Measurements from ENCODE around the gene DKKL1.
A peak's percentile ranks its signal among the peaks of the same experiment; 100 is the strongest.
"Not testable (repeated sequence)": the region's sequence is repeated elsewhere in the genome, so short reads cannot be mapped to it uniquely, and the experiment has no call there.

Gene DKKL1

GRCh38 chr19:49364083-49364737 lies 533 bp downstream of the DKKL1 start:
- Histone ChIP-seq H3K27me3 (ENCODE audit: insufficient read depth, low read length) (no peaks in the 10 kb centered on the region), H3K36me3 (ENCODE audit: insufficient read depth, low read length) (peaks cover 5% of the 10 kb centered on the region), H3K27ac (ENCODE audit: low read depth, low read length) (peak overlapping the region; percentile 63), H3K9ac (ENCODE audit: low read depth, low read length) (no peak overlapping the region), H3K4me1 (ENCODE audit: insufficient read depth, low read length) (peaks cover 5% of the 10 kb centered on the region), H3K9me3 (ENCODE audit: insufficient read depth, low read depth, low read length) (peaks cover 12% of the 10 kb centered on the region), H3K4me3 (ENCODE audit: low read length) (peak overlapping the region; percentile 38)
- WGBS = 83% methylated on average over 26 of the region's 27 CpGs

DNA sequence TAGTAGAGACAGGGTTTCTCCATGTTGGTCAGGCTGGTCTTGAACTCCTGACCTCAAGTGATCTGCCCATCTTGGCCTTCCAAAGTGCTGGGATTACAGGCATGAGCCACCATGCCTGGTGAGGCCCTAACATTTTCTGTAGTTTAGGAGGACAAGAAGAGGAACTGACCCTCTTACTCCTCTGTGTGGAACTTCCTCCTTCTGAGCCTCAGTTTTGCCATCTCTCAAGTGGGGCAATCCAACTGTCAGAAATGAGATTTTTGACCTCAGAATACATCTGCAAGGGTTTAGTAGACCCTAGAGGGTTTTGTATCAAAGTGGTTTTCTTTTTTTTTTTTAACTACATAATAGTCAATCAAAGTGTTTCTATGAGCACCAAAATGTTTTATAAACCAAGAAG lies 2.4 kb downstream of the DKKL1 start:
- Histone ChIP-seq H3K4me1 (ENCODE audit: insufficient read depth, low read length) (no peaks in the 10 kb centered on the region; the same call in 1 of the 2 replicates), H3K27me3 (ENCODE audit: insufficient read depth, low read length) (no peaks in the 10 kb centered on the region), H3K27ac (ENCODE audit: low read depth, low read length) (no peak overlapping the region), H3K36me3 (ENCODE audit: insufficient read depth, low read length) (no peaks in the 10 kb centered on the region), H3K9me3 (ENCODE audit: insufficient read depth, low read depth, low read length) (peaks cover 29% of the 10 kb centered on the region), H3K4me3 (ENCODE audit: low read length) (no peak overlapping the region), H3K9ac (ENCODE audit: low read depth, low read length) (no peak overlapping the region)

DNA sequence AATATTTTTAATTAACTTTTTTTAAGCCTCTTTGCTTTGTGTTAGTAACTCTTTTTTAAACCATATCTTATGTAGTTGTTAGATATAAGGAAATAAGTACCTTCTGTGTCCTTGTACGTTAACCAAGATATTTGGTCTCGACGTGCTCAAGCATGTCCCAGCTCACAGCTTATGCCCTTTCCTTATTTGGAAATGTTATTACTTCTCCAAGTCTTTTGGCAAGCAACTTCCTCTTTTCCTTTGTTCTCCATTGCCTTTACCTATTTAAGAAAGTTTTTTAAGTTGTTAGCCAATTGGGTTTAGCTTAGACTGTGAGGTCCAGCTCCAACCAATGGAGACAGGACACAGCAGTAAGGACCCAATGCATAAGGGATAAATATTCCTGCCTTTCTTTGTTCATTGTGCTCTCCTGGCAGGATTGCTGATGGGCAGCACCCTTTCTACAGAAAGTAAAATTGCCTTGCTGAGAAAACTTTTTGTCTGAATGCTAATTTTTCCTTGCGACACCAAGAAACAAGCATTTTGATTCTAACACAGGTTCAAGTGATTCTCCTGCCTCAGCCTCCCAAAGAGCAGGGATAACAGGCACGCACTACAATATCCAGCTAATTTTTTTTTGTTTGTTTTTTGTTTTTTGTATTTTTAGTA lies 5.2 kb downstream of the DKKL1 start:
- Histone ChIP-seq H3K4me3 (ENCODE audit: low read length) (no peak overlapping the region), H3K27ac (ENCODE audit: low read depth, low read length) (no peak overlapping the region), H3K4me1 (ENCODE audit: insufficient read depth, low read length) (no peaks in the 10 kb centered on the region; the same call in 1 of the 2 replicates), H3K9ac (ENCODE audit: low read depth, low read length) (no peak overlapping the region), H3K9me3 (ENCODE audit: insufficient read depth, low read depth, low read length) (peaks cover 29% of the 10 kb centered on the region), H3K27me3 (ENCODE audit: insufficient read depth, low read length) (no peaks in the 10 kb centered on the region), H3K36me3 (ENCODE audit: insufficient read depth, low read length) (no peaks in the 10 kb centered on the region)
- 82% methylated on average over 5 of the region's 5 CpGs for WGBS

DNA sequence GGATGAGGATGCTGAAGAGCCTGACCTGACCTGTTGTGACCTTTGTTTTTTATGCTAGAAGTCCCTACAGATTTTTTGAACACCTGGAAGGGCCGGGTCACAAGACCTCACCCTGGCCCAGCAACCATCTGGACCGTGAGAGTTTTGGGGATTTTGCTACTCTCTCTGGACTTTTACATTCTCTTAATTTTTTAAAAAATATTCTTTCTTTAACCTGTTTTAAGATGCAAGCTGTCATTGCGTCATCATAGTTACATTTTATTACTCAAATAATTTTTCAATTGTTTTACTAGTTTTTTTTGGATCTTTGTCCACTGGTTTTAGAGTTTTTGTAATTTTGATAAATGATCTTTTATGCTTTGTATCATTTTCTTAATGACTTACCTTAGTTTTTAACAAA lies 7.5 kb downstream of the DKKL1 start:
- no peaks in the 10 kb centered on the region for H3K4me1 ChIP-seq (ENCODE audit: insufficient read depth, low read length)
- H3K9me3 ChIP-seq (ENCODE audit: insufficient read depth, low read depth, low read length) = peaks cover 29% of the 10 kb centered on the region
- 90% methylated on average over 2 of the region's 3 CpGs for WGBS
- no peak overlapping the region for H3K4me3 ChIP-seq (ENCODE audit: low read length)
- H3K9ac ChIP-seq (ENCODE audit: low read depth, low read length) = no peak overlapping the region
- no peaks in the 10 kb centered on the region for H3K36me3 ChIP-seq (ENCODE audit: insufficient read depth, low read length)
- no peaks in the 10 kb centered on the region for H3K27me3 ChIP-seq (ENCODE audit: insufficient read depth, low read length)
- H3K27ac ChIP-seq (ENCODE audit: low read depth, low read length) = no peak overlapping the region

DNA sequence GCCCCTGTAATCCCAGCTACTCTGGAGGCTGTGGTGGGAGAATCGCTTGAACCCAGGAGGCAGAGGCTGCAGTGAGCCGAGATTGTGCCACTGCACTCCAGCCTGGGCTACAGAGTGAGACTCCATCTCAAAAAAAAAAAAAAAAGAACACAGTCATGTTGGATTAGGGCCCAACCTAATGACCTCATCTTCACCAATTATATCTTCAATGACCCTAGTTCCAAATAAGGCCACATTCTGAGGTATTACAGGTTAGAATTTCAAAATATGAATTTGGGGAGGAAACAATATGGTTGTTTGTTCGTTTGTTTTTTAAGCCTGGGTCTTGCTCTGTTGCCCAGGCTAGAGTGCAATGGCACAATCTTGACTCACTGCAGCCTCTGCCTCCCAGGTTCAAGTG lies 9.5 kb downstream of the DKKL1 start:
- WGBS = 84% methylated on average over 3 of the region's 3 CpGs
- H3K27me3 ChIP-seq (ENCODE audit: insufficient read depth, low read length); H3K27ac ChIP-seq (ENCODE audit: low read depth, low read length); H3K4me1 ChIP-seq (ENCODE audit: insufficient read depth, low read length); H3K4me3 ChIP-seq (ENCODE audit: low read length); H3K9ac ChIP-seq (ENCODE audit: low read depth, low read length); H3K36me3 ChIP-seq (ENCODE audit: insufficient read depth, low read length): not testable (repeated sequence)
- peaks cover 27% of the 10 kb centered on the region for H3K9me3 ChIP-seq (ENCODE audit: insufficient read depth, low read depth, low read length)

DNA sequence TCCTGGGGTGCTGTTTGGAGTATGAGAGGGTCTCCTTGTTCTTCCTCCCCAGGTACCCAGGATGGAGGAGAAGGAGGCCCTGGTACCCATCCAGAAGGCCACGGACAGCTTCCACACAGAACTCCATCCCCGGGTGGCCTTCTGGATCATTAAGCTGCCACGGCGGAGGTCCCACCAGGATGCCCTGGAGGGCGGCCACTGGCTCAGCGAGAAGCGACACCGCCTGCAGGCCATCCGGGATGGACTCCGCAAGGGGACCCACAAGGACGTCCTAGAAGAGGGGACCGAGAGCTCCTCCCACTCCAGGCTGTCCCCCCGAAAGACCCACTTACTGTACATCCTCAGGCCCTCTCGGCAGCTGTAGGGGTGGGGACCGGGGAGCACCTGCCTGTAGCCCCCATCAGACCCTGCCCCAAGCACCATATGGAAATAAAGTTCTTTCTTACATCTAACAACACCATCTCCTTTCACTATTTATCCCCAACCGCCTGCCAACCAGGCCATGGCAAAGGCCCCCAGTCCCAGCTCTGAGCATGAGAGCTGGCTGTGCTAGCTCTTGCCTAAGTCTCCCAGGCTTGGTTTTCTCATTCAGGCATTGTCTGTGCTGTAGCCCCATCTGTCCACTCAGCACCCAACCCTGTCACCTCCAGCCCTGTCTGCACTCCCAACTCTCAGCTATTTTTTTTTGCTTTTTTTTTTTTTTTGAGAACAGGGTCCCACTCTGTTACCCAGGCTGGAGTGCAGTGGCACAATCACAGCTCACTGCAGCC lies 11.2 kb downstream of the DKKL1 start:
- no peaks in the 10 kb centered on the region for H3K4me1 ChIP-seq (ENCODE audit: insufficient read depth, low read length)
- H3K27me3 ChIP-seq (ENCODE audit: insufficient read depth, low read length) = no peaks in the 10 kb centered on the region
- no peak overlapping the region for H3K27ac ChIP-seq (ENCODE audit: low read depth, low read length)
- no peak overlapping the region for H3K4me3 ChIP-seq (ENCODE audit: low read length)
- H3K9ac ChIP-seq (ENCODE audit: low read depth, low read length) = no peak overlapping the region
- no peaks in the 10 kb centered on the region for H3K36me3 ChIP-seq (ENCODE audit: insufficient read depth, low read length)
- 88% methylated on average over 16 of the region's 16 CpGs for WGBS
- H3K9me3 ChIP-seq (ENCODE audit: insufficient read depth, low read depth, low read length) = peaks cover 10% of the 10 kb centered on the region

DNA sequence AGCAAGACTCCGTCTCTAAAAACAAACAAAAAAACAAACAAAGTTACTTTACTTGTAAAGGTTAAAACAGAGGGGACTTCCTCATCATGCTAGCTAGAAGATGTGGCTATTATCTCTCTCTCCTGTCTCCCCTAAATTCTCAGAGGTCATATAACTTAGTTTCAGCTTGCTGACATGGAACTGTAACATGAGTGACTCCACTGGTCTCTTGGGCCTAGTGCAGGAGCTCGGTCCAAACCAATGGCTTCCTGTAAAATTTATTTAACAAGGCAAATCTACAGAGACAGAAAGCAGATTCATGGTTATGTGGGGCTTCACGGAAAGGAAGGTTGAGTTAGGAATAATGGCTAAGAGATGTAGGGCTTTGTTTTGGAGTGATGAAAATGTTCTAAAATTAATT lies 14.8 kb downstream of the DKKL1 start:
- H3K27ac ChIP-seq (ENCODE audit: low read depth, low read length) = no peak overlapping the region
- H3K9ac ChIP-seq (ENCODE audit: low read depth, low read length) = no peak overlapping the region
- H3K36me3 ChIP-seq (ENCODE audit: insufficient read depth, low read length) = no peaks in the 10 kb centered on the region
- no peak overlapping the region for H3K4me3 ChIP-seq (ENCODE audit: low read length)
- no peaks in the 10 kb centered on the region for H3K27me3 ChIP-seq (ENCODE audit: insufficient read depth, low read length)
- H3K4me1 ChIP-seq (ENCODE audit: insufficient read depth, low read length) = no peaks in the 10 kb centered on the region
- WGBS = 93% methylated on average over 3 of the region's 3 CpGs
- H3K9me3 ChIP-seq (ENCODE audit: insufficient read depth, low read depth, low read length) = peaks cover 6% of the 10 kb centered on the region

DNA sequence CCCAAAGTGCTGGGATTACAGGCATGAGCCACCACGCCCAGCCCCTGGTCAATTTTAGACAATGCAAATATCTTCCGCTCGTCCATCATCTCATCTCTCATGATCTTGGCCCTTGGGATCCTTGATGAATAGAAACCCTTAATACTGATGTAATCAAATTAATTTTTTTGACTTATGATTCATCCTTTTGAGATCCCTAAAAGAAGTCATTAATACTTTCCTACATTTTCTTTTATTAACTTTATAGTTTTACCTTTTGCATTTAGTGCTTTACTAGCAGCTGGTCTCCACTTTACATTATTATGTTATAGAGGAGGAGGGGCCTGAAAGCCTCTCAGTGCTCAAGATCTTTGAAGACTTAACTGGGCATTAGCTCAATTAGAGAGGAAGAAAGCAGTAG lies 16.7 kb downstream of the DKKL1 start:
- Histone ChIP-seq H3K27ac (ENCODE audit: low read depth, low read length) (no peak overlapping the region), H3K4me1 (ENCODE audit: insufficient read depth, low read length) (no peaks in the 10 kb centered on the region), H3K9me3 (ENCODE audit: insufficient read depth, low read depth, low read length) (peaks cover 8% of the 10 kb centered on the region), H3K9ac (ENCODE audit: low read depth, low read length) (no peak overlapping the region), H3K36me3 (ENCODE audit: insufficient read depth, low read length) (no peaks in the 10 kb centered on the region), H3K27me3 (ENCODE audit: insufficient read depth, low read length) (no peaks in the 10 kb centered on the region), H3K4me3 (ENCODE audit: low read length) (no peak overlapping the region)
- WGBS = 95% methylated on average over 3 of the region's 3 CpGs

DNA sequence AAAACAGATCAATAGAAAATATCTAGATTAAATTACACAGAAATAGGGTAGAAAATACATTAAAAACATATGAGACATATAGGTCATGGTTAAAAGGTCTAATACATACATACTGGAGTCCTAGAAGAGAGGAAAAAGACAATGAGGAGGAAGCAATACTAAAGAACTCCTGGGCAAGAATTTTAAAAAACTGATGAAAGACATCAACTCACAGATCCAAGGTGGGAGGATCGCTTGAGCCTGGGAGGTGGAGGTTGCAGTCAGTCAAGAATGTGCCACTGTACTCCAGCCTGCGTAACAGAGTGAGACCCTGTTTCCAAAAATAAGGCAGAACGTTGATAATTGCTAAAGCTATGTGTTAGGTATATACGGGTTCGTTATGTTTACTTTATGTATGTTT lies 19.0 kb downstream of the DKKL1 start:
- Histone ChIP-seq H3K36me3 (ENCODE audit: insufficient read depth, low read length) (no peaks in the 10 kb centered on the region), H3K9me3 (ENCODE audit: insufficient read depth, low read depth, low read length) (peaks cover 8% of the 10 kb centered on the region), H3K9ac (ENCODE audit: low read depth, low read length) (no peak overlapping the region), H3K27me3 (ENCODE audit: insufficient read depth, low read length) (no peaks in the 10 kb centered on the region), H3K4me3 (ENCODE audit: low read length) (no peak overlapping the region), H3K4me1 (ENCODE audit: insufficient read depth, low read length) (no peaks in the 10 kb centered on the region), H3K27ac (ENCODE audit: low read depth, low read length) (no peak overlapping the region)
- WGBS = 90% methylated on average over 5 of the region's 5 CpGs

- H3K27me3 ChIP-seq (ENCODE audit: insufficient read depth, low read length) = no peaks in the 10 kb centered on the region
- no peak overlapping the region for H3K9ac ChIP-seq (ENCODE audit: low read depth, low read length)
- H3K4me3 ChIP-seq (ENCODE audit: low read length) = no peak overlapping the region
- H3K4me1 ChIP-seq (ENCODE audit: insufficient read depth, low read length) = no peaks in the 10 kb centered on the region
- peaks cover 8% of the 10 kb centered on the region for H3K9me3 ChIP-seq (ENCODE audit: insufficient read depth, low read depth, low read length)
- H3K36me3 ChIP-seq (ENCODE audit: insufficient read depth, low read length) = no peaks in the 10 kb centered on the region
- no peak overlapping the region for H3K27ac ChIP-seq (ENCODE audit: low read depth, low read length)
- WGBS = no CpG with 5 or more reads among the region's 1 CpG
These were observed 19.9 kb downstream of the DKKL1 start for GRCh38 chr19:49383599-49383998.

DNA sequence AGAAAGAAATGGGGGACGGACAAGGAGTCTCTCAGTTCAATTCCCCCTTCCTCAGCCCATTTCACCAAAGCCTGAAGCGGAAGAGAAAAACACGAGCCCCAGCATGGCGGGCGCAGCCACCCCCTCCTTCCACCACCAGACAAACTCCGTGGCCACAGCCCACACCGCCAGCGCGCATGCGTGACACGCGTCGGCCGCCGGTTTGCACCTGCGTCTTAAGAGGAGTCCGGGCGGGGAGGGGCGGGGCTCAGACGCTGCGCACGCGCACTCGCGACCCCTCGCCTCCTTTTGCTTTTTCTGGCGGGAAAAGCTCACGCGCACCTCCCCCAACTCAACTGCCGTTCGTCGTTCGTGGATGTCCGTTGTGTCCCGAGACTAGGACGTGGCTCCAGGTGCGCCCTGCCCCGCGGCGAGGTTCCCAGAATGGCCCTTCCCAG lies 24.3 kb downstream of the DKKL1 start, which contains the start of gene KASH5:
Gene KASH5, plus strand, starts transcription at position 314 of the 437 bp plus-strand sequence. CDS start 2,635 bp downstream, outside the sequence.
- Histone ChIP-seq H3K9me3 (ENCODE audit: insufficient read depth, low read depth, low read length) (0 out of 2 replicates have a peak, but pooled peaks cover 3% of the 10 kb centered on the region), H3K4me3 (ENCODE audit: low read length) (no peak within 1 kb of the TSS), H3K27me3 (ENCODE audit: insufficient read depth, low read length) (no peaks in the 10 kb centered on the region), H3K4me1 (ENCODE audit: insufficient read depth, low read length) (no peaks in the 10 kb centered on the region), H3K36me3 (ENCODE audit: insufficient read depth, low read length) (no peaks in the 10 kb centered on the region), H3K9ac (ENCODE audit: low read depth, low read length) (no peak within 1 kb of the TSS), H3K27ac (ENCODE audit: low read depth, low read length) (no peak within 1 kb of the TSS)
- WGBS = 91% methylated on average over 40 of the region's 40 CpGs

Measured in HUES64 (cell line).